ENCODE results near the gene ALG9.
"Not testable (repeated sequence)": the region's sequence is repeated elsewhere in the genome, so short reads cannot be mapped to it uniquely, and the experiment has no call there.

The ALG9 gene

GRCh38 chr11:111870886-111871692, at the start of gene ALG9:
Gene ALG9 (minus strand): TSS chr11:111871581. CDS start chr11:111871482, 99 bp downstream.
- in situ Hi-C loops (cut with MboI; ENCODE audit: low sequenced_read_pairs): no loop called here

- in situ Hi-C loops (cut with MboI; ENCODE audit: low sequenced_read_pairs): no loop called here
These were observed 49.5 kb upstream of the ALG9 start for GRCh38 chr11:111920908-111921307.

- in situ Hi-C loops (cut with MboI; ENCODE audit: low sequenced_read_pairs): no loop called here
These were observed 47.2 kb upstream of the ALG9 start, which contains the start of gene C11orf52 for GRCh38 chr11:111918390-111919256. Gene C11orf52 (plus strand): TSS chr11:111918913. CDS start chr11:111918973, 60 bp downstream.

GRCh38 chr11:111917788-111918187, 46.4 kb upstream of the ALG9 start:
- in situ Hi-C loops (cut with MboI; ENCODE audit: low sequenced_read_pairs): no loop called here

- in situ Hi-C loops (cut with MboI; ENCODE audit: low sequenced_read_pairs): no loop called here
These were observed 45.9 kb upstream of the ALG9 start for GRCh38 chr11:111917312-111917711.

- in situ Hi-C loops (cut with MboI; ENCODE audit: low sequenced_read_pairs): no loop called here
These were observed 45.4 kb upstream of the ALG9 start for GRCh38 chr11:111916768-111917167.

GRCh38 chr11:111913997-111914396, 42.6 kb upstream of the ALG9 start:
- in situ Hi-C loops (cut with MboI; ENCODE audit: low sequenced_read_pairs): no loop called here

GRCh38 chr11:111913031-111913861, 41.9 kb upstream of the ALG9 start:
- in situ Hi-C loops (cut with MboI; ENCODE audit: low sequenced_read_pairs): no loop called here

GRCh38 chr11:111912535-111912934, 41.2 kb upstream of the ALG9 start, which contains the start of gene HSPB2:
Gene HSPB2 (plus strand): TSS chr11:111912734. CDS start chr11:111912830, 96 bp downstream.
- in situ Hi-C loops (cut with MboI; ENCODE audit: low sequenced_read_pairs): no loop called here

- in situ Hi-C loops (cut with MboI; ENCODE audit: low sequenced_read_pairs): no loop called here
These were observed 40.4 kb upstream of the ALG9 start, which contains the start of gene CRYAB for GRCh38 chr11:111911563-111912401. Gene CRYAB (minus strand): TSS chr11:111911770. CDS start chr11:111911724, 46 bp downstream.

- in situ Hi-C loops (cut with MboI; ENCODE audit: low sequenced_read_pairs): no loop called here
These were observed 39.5 kb upstream of the ALG9 start for GRCh38 chr11:111910676-111911562.

GRCh38 chr11:111909378-111909777, 38.0 kb upstream of the ALG9 start:
- in situ Hi-C loops (cut with MboI; ENCODE audit: low sequenced_read_pairs): no loop called here

GRCh38 chr11:111908639-111909305, 37.4 kb upstream of the ALG9 start:
- in situ Hi-C loops (cut with MboI; ENCODE audit: low sequenced_read_pairs): no loop called here

- in situ Hi-C loops (cut with MboI; ENCODE audit: low sequenced_read_pairs): no loop called here
These were observed 35.3 kb upstream of the ALG9 start for GRCh38 chr11:111906680-111907079.

- in situ Hi-C loops (cut with MboI; ENCODE audit: low sequenced_read_pairs): no loop called here
These were observed 34.0 kb upstream of the ALG9 start for GRCh38 chr11:111905411-111905810.

- in situ Hi-C loops (cut with MboI; ENCODE audit: low sequenced_read_pairs): no loop called here
These were observed 15.5 kb upstream of the ALG9 start for GRCh38 chr11:111886844-111887243.

- in situ Hi-C loops (cut with MboI; ENCODE audit: low sequenced_read_pairs): no loop called here
These were observed 14.7 kb upstream of the ALG9 start for GRCh38 chr11:111886032-111886431.

GRCh38 chr11:111885053-111885452, 13.7 kb upstream of the ALG9 start:
- in situ Hi-C loops (cut with MboI; ENCODE audit: low sequenced_read_pairs): not testable (repeated sequence)

All from HL-60/S4 treated with phorbol 12-myristate 13-acetate at 8.2 ng/mL for 4 days and 3 days (cell line).